ENCODE measurements around the gene KANK2. TPM values are rescaled to one million over a fixed set of nuclear protein-coding genes. Genes with fewer than 3 reads are reported as not detected.

KANK2 gene
- total and polyA plus RNA-seq, 2 of the 13 experiments (the other 11 are each of a cell fraction or from before 2014, with no cell fraction given) = 5.7 to 12.9 TPM

- no peak for TF ChIP-seq ZNF407 (CRISPR knock-in tag; IDR thresholded peaks at IDR 0.05; ENCODE audit: not compliant biosample characterization)
- no peak for TF ChIP-seq ZNF512 (CRISPR knock-in tag; IDR thresholded peaks at IDR 0.05)
- TF ChIP-seq EHMT2 (IDR thresholded peaks at IDR 0.05; ENCODE audit: borderline replicate concordance, low read depth, low read length) = no peak
- no peak for TF ChIP-seq ZNF468 (CRISPR knock-in tag; IDR thresholded peaks at IDR 0.05)
- no peak for TF ChIP-seq JUN (CRISPR knock-in tag; IDR thresholded peaks at IDR 0.05)
- TF ChIP-seq ZNF891 (CRISPR knock-in tag; IDR thresholded peaks at IDR 0.05) = peak; percentile 14; the same call in 1 of the 2 replicates
- peak; percentile 50; the same call in 1 of the 2 replicates for TF ChIP-seq ZNF547 (CRISPR knock-in tag; IDR thresholded peaks at IDR 0.05)
- TF ChIP-seq TFDP2 (CRISPR knock-in tag; IDR thresholded peaks at IDR 0.05) = peak; percentile 65; the same call in 1 of the 2 replicates
- no peak for TF ChIP-seq ZBTB33 (CRISPR knock-in tag; IDR thresholded peaks at IDR 0.05)
- no peak for TF ChIP-seq ZFP41 (CRISPR knock-in tag; IDR thresholded peaks at IDR 0.05; ENCODE audit: borderline replicate concordance)
- no peak for TF ChIP-seq PRMT3 (CRISPR knock-in tag; IDR thresholded peaks at IDR 0.05; ENCODE audit: borderline replicate concordance, low read depth)
- TF ChIP-seq CTCF (CRISPR knock-in tag; IDR thresholded peaks at IDR 0.05) = peak; percentile 95
Measured at GRCh38 chr19:11137542-11138384, 59.6 kb downstream of the KANK2 start (continued).

Measured in HepG2 (cell line).